Mucosa of descending colon (tissue), 3 donors: ENCODE measurements around the gene WNT6. TPM values are rescaled to one million over a fixed set of nuclear protein-coding genes. Genes with fewer than 3 reads are reported as not detected.

Experiments
- ATAC-seq: fragments of 200-7000 bp; cut with Tn5 transposase; one replicate; pipeline ENCODE4 v1.9.1; 2020; ENCODE audit warnings: mild to moderate bottlenecking, moderate library complexity
- DNase-seq, 3 donors: peaks; one replicate each; pipeline ENCODE4 v3.0.0-alpha.2; 2020
- H3K36me3 ChIP-seq: fragments of 200-600 bp; one replicate; pipeline ENCODE4 v1.8.0; 2021; ENCODE audit warnings: low read depth, mild to moderate bottlenecking
- H3K4me1 ChIP-seq: fragments of 200-600 bp; one replicate; pipeline ENCODE4 v1.8.0; 2021; ENCODE audit warnings: low read depth, mild to moderate bottlenecking
- H3K4me3 ChIP-seq: fragments of 200-600 bp; one replicate; pipeline ENCODE4 v1.8.0; 2021; ENCODE audit warnings: mild to moderate bottlenecking
- H3K9me3 ChIP-seq: fragments of 200-600 bp; one replicate; pipeline ENCODE4 v1.8.0; 2021; ENCODE audit warnings: mild to moderate bottlenecking
- CTCF ChIP-seq: fragments of 200-600 bp; IDR thresholded peaks from one replicate; pipeline ENCODE4 v1.8.0; 2022; ENCODE audit warnings: antibody characterized with exemption, mild to moderate bottlenecking
- intact Hi-C, 2 donors: fragments of 100-400 bp; cut with DNase I in 1 of 2; cut with micrococcal nuclease in 1 of 2; formaldehyde crosslinking; loops; one replicate each; pipeline versions ENCODE4 v1.11.0 to v1.11.1; 2022; cut with DNase I, micrococcal nuclease
- total RNA-seq, 3 donors: library from RNA; stranded (reverse); fragmentation: NEBNext Ultra II Directional in 2 of 3; extraction: Animal tissue kit (Norgen Biotek cat#: 25700) in 2 of 3; gene quantifications; one replicate each; pipeline versions ENCODE4 v1.2.1 to v1.2.4, GENCODE V29; 2021 to 2023
- donor health status: DM: no; HTN: no; CAD: no; lungs with moderate emphysema.
- donor health status: DM: no; HTN: no; CAD: no.
- donor health status: DM: no; HTN: yes; CAD: no.

WNT6 gene
- total RNA-seq, 3 donors from 2014 or later: 0.39 to 5.7 (median 0.41) TPM

GRCh38 chr2:218871345-218872302 lies 12.0 kb downstream of the WNT6 start:
- ATAC-seq: peak; percentile 35
- intact Hi-C loops: no loop called here
- no peak for TF ChIP-seq CTCF
- H3K9me3 ChIP-seq: no peaks in the 10 kb centered on the region
- no peaks in the 10 kb centered on the region for H3K36me3 ChIP-seq
- peaks cover 10% of the 10 kb centered on the region for H3K4me1 ChIP-seq
- no peak for DNase-seq
- H3K4me3 ChIP-seq: no peak overlapping the region

- ATAC-seq: no peak
- Histone ChIP-seq H3K9me3 (no peaks in the 10 kb centered on the region), H3K4me3 (no peak overlapping the region), H3K36me3 (no peaks in the 10 kb centered on the region), H3K4me1 (peaks cover 10% of the 10 kb centered on the region)
- DNase-seq: no peak
- intact Hi-C loops: no loop called here
- no peak for TF ChIP-seq CTCF
Observed at GRCh38 chr2:218872645-218873358, 13.2 kb downstream of the WNT6 start.

- ATAC-seq (peak; percentile 29), DNase-seq (no peak)
- intact Hi-C loops: no loop called here
- Histone ChIP-seq H3K9me3 (no peaks in the 10 kb centered on the region), H3K4me1 (peaks cover 10% of the 10 kb centered on the region), H3K4me3 (no peak overlapping the region), H3K36me3 (no peaks in the 10 kb centered on the region)
- no peak for TF ChIP-seq CTCF
Observed at GRCh38 chr2:218873359-218874194, 14.0 kb downstream of the WNT6 start.

- DNase-seq: no peak
- no peak for TF ChIP-seq CTCF
- ATAC-seq: no peak
- intact Hi-C loops: no loop called here
- peaks cover 14% of the 10 kb centered on the region for H3K4me1 ChIP-seq
- H3K4me3 ChIP-seq: no peak overlapping the region
- H3K9me3 ChIP-seq: no peaks in the 10 kb centered on the region
- no peaks in the 10 kb centered on the region for H3K36me3 ChIP-seq
Observed at GRCh38 chr2:218875692-218876246, 16.2 kb downstream of the WNT6 start.

- DNase-seq (peak in 2 of 3 donors; percentile 67 to 83), ATAC-seq (peak; percentile 46)
- intact Hi-C loops: no loop called here
- Histone ChIP-seq H3K36me3 (no peaks in the 10 kb centered on the region), H3K4me3 (no peak overlapping the region), H3K9me3 (no peaks in the 10 kb centered on the region), H3K4me1 (peaks cover 10% of the 10 kb centered on the region)
- TF ChIP-seq CTCF: peak; percentile 94
Observed at GRCh38 chr2:218876562-218877219, 17.1 kb downstream of the WNT6 start.
